ENCODE measurements around the gene BMP7. TPM values are rescaled to one million over a fixed set of nuclear protein-coding genes. Genes with fewer than 3 reads are reported as not detected.
A peak's percentile ranks its signal among the peaks of the same experiment; 100 is the strongest.

Gene BMP7
- total RNA-seq, 1 donor from 2014 or later: 23.0 TPM

- Mint-ChIP-seq H3K36me3 (peaks cover 23% of the 10 kb centered on the region), H3K9me3 (peaks cover 3% of the 10 kb centered on the region), H3K4me1 (peaks cover 10% of the 10 kb centered on the region), H3K27me3 (ENCODE audit: low read depth) (no peaks in the 10 kb centered on the region), H3K27ac (no peak overlapping the region), H3K4me3 (no peak overlapping the region)
- TF ChIP-seq CTCF (IDR thresholded peaks at IDR 0.05; ENCODE audit: unreplicated experiment): no peak
- no peak for DNase-seq (ENCODE audit: low spot score in 2 of 2, unreplicated experiment in 2 of 2)
Measured at GRCh38 chr20:57173041-57173440, 93.4 kb downstream of the BMP7 start.

- peaks cover 6% of the 10 kb centered on the region for H3K4me1 Mint-ChIP-seq
- DNase-seq (ENCODE audit: low spot score in 2 of 2, unreplicated experiment in 2 of 2): no peak
- no peaks in the 10 kb centered on the region for H3K27me3 Mint-ChIP-seq (ENCODE audit: low read depth)
- H3K4me3 Mint-ChIP-seq: no peak overlapping the region
- H3K36me3 Mint-ChIP-seq: peaks cover 22% of the 10 kb centered on the region
- H3K27ac Mint-ChIP-seq: no peak overlapping the region
- TF ChIP-seq CTCF (IDR thresholded peaks at IDR 0.05; ENCODE audit: unreplicated experiment): no peak
- peaks cover 3% of the 10 kb centered on the region for H3K9me3 Mint-ChIP-seq
Measured at GRCh38 chr20:57170343-57170742, 96.1 kb downstream of the BMP7 start.

- DNase-seq (ENCODE audit: low spot score in 2 of 2, unreplicated experiment in 2 of 2): no peak
- Mint-ChIP-seq H3K4me3 (no peak overlapping the region), H3K36me3 (peaks cover 22% of the 10 kb centered on the region), H3K27ac (no peak overlapping the region), H3K27me3 (ENCODE audit: low read depth) (no peaks in the 10 kb centered on the region), H3K9me3 (peaks cover 3% of the 10 kb centered on the region), H3K4me1 (peaks cover 6% of the 10 kb centered on the region)
- no peak for TF ChIP-seq CTCF (IDR thresholded peaks at IDR 0.05; ENCODE audit: unreplicated experiment)
Measured at GRCh38 chr20:57169162-57169561, 97.3 kb downstream of the BMP7 start.

GRCh38 chr20:57167971-57168701, 98.3 kb downstream of the BMP7 start:
- Mint-ChIP-seq H3K36me3 (peaks cover 22% of the 10 kb centered on the region), H3K27me3 (ENCODE audit: low read depth) (no peaks in the 10 kb centered on the region)
- TF ChIP-seq CTCF (IDR thresholded peaks at IDR 0.05; ENCODE audit: unreplicated experiment): no peak

GRCh38 chr20:57167292-57167655, 99.2 kb downstream of the BMP7 start:
- H3K27me3 Mint-ChIP-seq (ENCODE audit: low read depth): no peaks in the 10 kb centered on the region
- H3K4me3 Mint-ChIP-seq: no peak overlapping the region
- H3K4me1 Mint-ChIP-seq: peaks cover 6% of the 10 kb centered on the region
- DNase-seq (ENCODE audit: low spot score in 2 of 2, unreplicated experiment in 2 of 2): no peak
- peaks cover 8% of the 10 kb centered on the region for H3K9me3 Mint-ChIP-seq
- TF ChIP-seq CTCF (IDR thresholded peaks at IDR 0.05; ENCODE audit: unreplicated experiment): no peak
- H3K27ac Mint-ChIP-seq: no peak overlapping the region
- H3K36me3 Mint-ChIP-seq: peaks cover 20% of the 10 kb centered on the region

More at GRCh38 chr20:57167971-57168701, 98.3 kb downstream of the BMP7 start:
- no peak overlapping the region for H3K4me3 Mint-ChIP-seq
- H3K9me3 Mint-ChIP-seq: peaks cover 8% of the 10 kb centered on the region
- no peak for DNase-seq (ENCODE audit: low spot score in 2 of 2, unreplicated experiment in 2 of 2)
- peaks cover 6% of the 10 kb centered on the region for H3K4me1 Mint-ChIP-seq
- peak overlapping the region; percentile 50 for H3K27ac Mint-ChIP-seq
